Activated CD4-positive, CD25-positive, alpha-beta regulatory T cell treated with anti-CD3 and anti-CD28 coated beads, Interleukin-2, amount 50 U/mL, for 16 hours (primary cell): ENCODE measurements around the gene HLA-DQA2.
"Not testable (repeated sequence)": the region's sequence is repeated elsewhere in the genome, so short reads cannot be mapped to it uniquely, and the experiment has no call there.

ENCODE experiments used
- DNase-seq: peaks from one replicate; pipeline ENCODE4 v3.0.0-alpha.2; 2020; ENCODE audit warnings: low read depth, low spot score

Gene HLA-DQA2

GRCh38 chr6:32741031-32741960, at the start of gene HLA-DQA2:
Gene HLA-DQA2 (plus strand): TSS chr6:32741391. CDS start chr6:32741444, 53 bp downstream.
- DNase-seq, result no peak

- DNase-seq, result peak; percentile 23
Measured at GRCh38 chr6:32692019-32692418, 49.2 kb upstream of the HLA-DQA2 start.

GRCh38 chr6:32697031-32697430, 44.2 kb upstream of the HLA-DQA2 start:
- DNase-seq, result no peak

- DNase-seq, result peak; percentile 6
Measured at GRCh38 chr6:32700391-32701040, 40.7 kb upstream of the HLA-DQA2 start.

- no peak for DNase-seq
Measured at GRCh38 chr6:32703347-32703746, 37.8 kb upstream of the HLA-DQA2 start.

GRCh38 chr6:32705164-32705563, 36.0 kb upstream of the HLA-DQA2 start:
- DNase-seq, result not testable (repeated sequence)

- no peak for DNase-seq
Measured at GRCh38 chr6:32709625-32710024, 31.6 kb upstream of the HLA-DQA2 start.

- no peak for DNase-seq
Measured at GRCh38 chr6:32713241-32713640, 27.9 kb upstream of the HLA-DQA2 start.

GRCh38 chr6:32716396-32716795, 24.8 kb upstream of the HLA-DQA2 start:
- no peak for DNase-seq

- no peak for DNase-seq
Measured at GRCh38 chr6:32718879-32719278, 22.3 kb upstream of the HLA-DQA2 start.

- DNase-seq, result no peak
Measured at GRCh38 chr6:32738126-32738525, 3.1 kb upstream of the HLA-DQA2 start.

- DNase-seq, result no peak
Measured at GRCh38 chr6:32742374-32742773, 1.2 kb downstream of the HLA-DQA2 start.

- DNase-seq, result no peak
Measured at GRCh38 chr6:32744776-32745175, 3.6 kb downstream of the HLA-DQA2 start.

- DNase-seq, result not testable (repeated sequence)
Measured at GRCh38 chr6:32745649-32746048, 4.5 kb downstream of the HLA-DQA2 start.

- no peak for DNase-seq
Measured at GRCh38 chr6:32752580-32752979, 11.4 kb downstream of the HLA-DQA2 start.

GRCh38 chr6:32759669-32760068, 18.5 kb downstream of the HLA-DQA2 start:
- no peak for DNase-seq

GRCh38 chr6:32761072-32761471, 19.9 kb downstream of the HLA-DQA2 start:
- DNase-seq, result no peak

GRCh38 chr6:32761548-32761947, 20.4 kb downstream of the HLA-DQA2 start:
- no peak for DNase-seq

- DNase-seq, result no peak
Measured at GRCh38 chr6:32763421-32763820, 22.2 kb downstream of the HLA-DQA2 start, which contains the start of gene HLA-DQB2. Gene HLA-DQB2 (minus strand): TSS chr6:32763532. CDS start chr6:32763470, 62 bp downstream.

GRCh38 chr6:32764048-32764447, 22.9 kb downstream of the HLA-DQA2 start:
- no peak for DNase-seq

- no peak for DNase-seq
Measured at GRCh38 chr6:32772656-32773055, 31.5 kb downstream of the HLA-DQA2 start.

GRCh38 chr6:32774426-32774825, 33.2 kb downstream of the HLA-DQA2 start:
- no peak for DNase-seq

GRCh38 chr6:32775071-32775470, 33.9 kb downstream of the HLA-DQA2 start:
- no peak for DNase-seq
